H1 (cell line): Measurements from ENCODE around the gene ZNF786. TPM values are rescaled to one million over a fixed set of nuclear protein-coding genes. Genes with fewer than 3 reads are reported as not detected.

Source experiments
- MAFK ChIP-seq: IDR thresholded peaks from 2 replicates; pipeline ENCODE4 v1.6.1; 2012; ENCODE audit warnings: low read depth, mild to moderate bottlenecking, improper control_type of control experiment, low read length
- SUZ12 ChIP-seq: fragments of 200-600 bp; sonication (generic); IDR thresholded peaks from 2 replicates; pipeline ENCODE4 v1.6.1; 2012; ENCODE audit warnings: mild to moderate bottlenecking, inconsistent platforms, low read length, moderate library complexity, mixed read lengths
- ZNF274 ChIP-seq: IDR thresholded peaks from 2 replicates; pipeline ENCODE4 v1.7.0; 2012; ENCODE audit warnings: low read length, borderline replicate concordance; ENCODE audit errors: extremely low read depth
- polyA plus RNA-seq, 7 experiments: library from polyadenylated mRNA; depleted of rRNA in 3 of 7; stranded (reverse) in 5 of 7; unstranded in 2 of 7; fragments of >200 nt in 5 of 7; fragments of 200-250 nt in 2 of 7; gene quantifications; 1 replicate in 5 of 7; 2 replicates in 1 of 7; 4 replicates in 1 of 7; pipeline versions ENCODE4 v1.2.1 to v1.2.3, GENCODE V29; 2011 to 2013; ENCODE audit warnings: missing spikeins in 2 of 7, mixed read lengths in 2 of 7
- total RNA-seq: library from RNA; stranded (reverse); fragmentation: NEBNext Ultra II Directional; extraction: Animal tissue kit (Norgen Biotek cat#: 25700); gene quantifications from 2 replicates; pipeline ENCODE4 v1.2.1, GENCODE V29; 2021
- TF ChIP-seq, protein P1 (sequence below): fragments of 300-600 bp; sonication (generic); IDR thresholded peaks from 2 replicates; pipeline ENCODE4 v1.7.1; 2012; ENCODE audit warnings: low read length, moderate library complexity, mild to moderate bottlenecking, inconsistent platforms; ENCODE audit not compliant: insufficient replicate concordance

The ZNF786 gene
- total and polyA plus RNA-seq, 2 of the 8 experiments (the other 6 are each of a cell fraction or from before 2014, with no cell fraction given): 7.7 to 16.3 TPM

DNA sequence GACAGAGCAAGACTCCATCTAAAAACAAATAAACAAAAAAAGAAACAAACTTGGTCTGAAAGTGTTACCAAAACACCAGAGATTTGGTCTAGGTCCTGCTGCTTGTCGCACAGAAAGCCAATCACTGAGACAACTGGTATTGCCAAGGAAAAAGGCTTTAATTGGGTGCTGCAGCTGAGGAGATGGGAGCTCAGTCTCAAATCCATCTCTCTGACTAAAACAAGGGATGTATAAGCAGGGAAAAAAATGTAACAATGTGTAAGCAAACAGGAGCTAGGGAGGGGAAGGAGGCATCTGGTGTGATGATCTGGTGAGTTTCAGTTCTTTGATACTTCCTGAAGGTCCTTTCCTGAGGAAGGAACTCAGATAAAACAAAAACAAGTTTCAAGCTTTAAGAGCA, 53.8 kb downstream of the ZNF786 start (continued):
- TF ChIP-seq, protein P1, sequence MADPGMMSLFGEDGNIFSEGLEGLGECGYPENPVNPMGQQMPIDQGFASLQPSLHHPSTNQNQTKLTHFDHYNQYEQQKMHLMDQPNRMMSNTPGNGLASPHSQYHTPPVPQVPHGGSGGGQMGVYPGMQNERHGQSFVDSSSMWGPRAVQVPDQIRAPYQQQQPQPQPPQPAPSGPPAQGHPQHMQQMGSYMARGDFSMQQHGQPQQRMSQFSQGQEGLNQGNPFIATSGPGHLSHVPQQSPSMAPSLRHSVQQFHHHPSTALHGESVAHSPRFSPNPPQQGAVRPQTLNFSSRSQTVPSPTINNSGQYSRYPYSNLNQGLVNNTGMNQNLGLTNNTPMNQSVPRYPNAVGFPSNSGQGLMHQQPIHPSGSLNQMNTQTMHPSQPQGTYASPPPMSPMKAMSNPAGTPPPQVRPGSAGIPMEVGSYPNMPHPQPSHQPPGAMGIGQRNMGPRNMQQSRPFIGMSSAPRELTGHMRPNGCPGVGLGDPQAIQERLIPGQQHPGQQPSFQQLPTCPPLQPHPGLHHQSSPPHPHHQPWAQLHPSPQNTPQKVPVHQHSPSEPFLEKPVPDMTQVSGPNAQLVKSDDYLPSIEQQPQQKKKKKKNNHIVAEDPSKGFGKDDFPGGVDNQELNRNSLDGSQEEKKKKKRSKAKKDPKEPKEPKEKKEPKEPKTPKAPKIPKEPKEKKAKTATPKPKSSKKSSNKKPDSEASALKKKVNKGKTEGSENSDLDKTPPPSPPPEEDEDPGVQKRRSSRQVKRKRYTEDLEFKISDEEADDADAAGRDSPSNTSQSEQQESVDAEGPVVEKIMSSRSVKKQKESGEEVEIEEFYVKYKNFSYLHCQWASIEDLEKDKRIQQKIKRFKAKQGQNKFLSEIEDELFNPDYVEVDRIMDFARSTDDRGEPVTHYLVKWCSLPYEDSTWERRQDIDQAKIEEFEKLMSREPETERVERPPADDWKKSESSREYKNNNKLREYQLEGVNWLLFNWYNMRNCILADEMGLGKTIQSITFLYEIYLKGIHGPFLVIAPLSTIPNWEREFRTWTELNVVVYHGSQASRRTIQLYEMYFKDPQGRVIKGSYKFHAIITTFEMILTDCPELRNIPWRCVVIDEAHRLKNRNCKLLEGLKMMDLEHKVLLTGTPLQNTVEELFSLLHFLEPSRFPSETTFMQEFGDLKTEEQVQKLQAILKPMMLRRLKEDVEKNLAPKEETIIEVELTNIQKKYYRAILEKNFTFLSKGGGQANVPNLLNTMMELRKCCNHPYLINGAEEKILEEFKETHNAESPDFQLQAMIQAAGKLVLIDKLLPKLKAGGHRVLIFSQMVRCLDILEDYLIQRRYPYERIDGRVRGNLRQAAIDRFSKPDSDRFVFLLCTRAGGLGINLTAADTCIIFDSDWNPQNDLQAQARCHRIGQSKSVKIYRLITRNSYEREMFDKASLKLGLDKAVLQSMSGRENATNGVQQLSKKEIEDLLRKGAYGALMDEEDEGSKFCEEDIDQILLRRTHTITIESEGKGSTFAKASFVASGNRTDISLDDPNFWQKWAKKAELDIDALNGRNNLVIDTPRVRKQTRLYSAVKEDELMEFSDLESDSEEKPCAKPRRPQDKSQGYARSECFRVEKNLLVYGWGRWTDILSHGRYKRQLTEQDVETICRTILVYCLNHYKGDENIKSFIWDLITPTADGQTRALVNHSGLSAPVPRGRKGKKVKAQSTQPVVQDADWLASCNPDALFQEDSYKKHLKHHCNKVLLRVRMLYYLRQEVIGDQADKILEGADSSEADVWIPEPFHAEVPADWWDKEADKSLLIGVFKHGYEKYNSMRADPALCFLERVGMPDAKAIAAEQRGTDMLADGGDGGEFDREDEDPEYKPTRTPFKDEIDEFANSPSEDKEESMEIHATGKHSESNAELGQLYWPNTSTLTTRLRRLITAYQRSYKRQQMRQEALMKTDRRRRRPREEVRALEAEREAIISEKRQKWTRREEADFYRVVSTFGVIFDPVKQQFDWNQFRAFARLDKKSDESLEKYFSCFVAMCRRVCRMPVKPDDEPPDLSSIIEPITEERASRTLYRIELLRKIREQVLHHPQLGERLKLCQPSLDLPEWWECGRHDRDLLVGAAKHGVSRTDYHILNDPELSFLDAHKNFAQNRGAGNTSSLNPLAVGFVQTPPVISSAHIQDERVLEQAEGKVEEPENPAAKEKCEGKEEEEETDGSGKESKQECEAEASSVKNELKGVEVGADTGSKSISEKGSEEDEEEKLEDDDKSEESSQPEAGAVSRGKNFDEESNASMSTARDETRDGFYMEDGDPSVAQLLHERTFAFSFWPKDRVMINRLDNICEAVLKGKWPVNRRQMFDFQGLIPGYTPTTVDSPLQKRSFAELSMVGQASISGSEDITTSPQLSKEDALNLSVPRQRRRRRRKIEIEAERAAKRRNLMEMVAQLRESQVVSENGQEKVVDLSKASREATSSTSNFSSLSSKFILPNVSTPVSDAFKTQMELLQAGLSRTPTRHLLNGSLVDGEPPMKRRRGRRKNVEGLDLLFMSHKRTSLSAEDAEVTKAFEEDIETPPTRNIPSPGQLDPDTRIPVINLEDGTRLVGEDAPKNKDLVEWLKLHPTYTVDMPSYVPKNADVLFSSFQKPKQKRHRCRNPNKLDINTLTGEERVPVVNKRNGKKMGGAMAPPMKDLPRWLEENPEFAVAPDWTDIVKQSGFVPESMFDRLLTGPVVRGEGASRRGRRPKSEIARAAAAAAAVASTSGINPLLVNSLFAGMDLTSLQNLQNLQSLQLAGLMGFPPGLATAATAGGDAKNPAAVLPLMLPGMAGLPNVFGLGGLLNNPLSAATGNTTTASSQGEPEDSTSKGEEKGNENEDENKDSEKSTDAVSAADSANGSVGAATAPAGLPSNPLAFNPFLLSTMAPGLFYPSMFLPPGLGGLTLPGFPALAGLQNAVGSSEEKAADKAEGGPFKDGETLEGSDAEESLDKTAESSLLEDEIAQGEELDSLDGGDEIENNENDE: no peak
- TF ChIP-seq SUZ12 (no peak), MAFK (no peak), ZNF274 (no peak)
